ENCODE data around the gene PALS1.
"Not testable (repeated sequence)": the region's sequence is repeated elsewhere in the genome, so short reads cannot be mapped to it uniquely, and the experiment has no call there.

The PALS1 gene

DNA sequence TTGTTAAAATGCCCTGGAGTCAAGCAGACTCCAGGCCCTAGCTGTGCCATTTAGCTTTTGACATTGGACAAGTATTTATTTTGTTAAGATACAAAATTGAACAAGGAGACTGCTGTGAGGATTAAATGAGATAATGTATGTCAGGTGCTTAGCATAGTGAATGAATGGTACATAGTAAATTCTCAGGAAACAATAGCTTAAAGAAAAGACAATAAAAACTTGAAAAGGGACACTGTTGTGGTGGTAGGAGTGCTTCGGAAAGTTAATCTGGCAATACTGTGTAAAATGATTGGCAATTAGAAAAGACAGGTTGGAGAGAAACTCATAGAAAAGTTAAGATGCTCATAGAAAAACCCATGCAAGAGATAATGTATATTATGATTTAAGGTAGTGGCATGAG, 19.7 kb downstream of the PALS1 start:
- DNase-seq, result no peak

DNA sequence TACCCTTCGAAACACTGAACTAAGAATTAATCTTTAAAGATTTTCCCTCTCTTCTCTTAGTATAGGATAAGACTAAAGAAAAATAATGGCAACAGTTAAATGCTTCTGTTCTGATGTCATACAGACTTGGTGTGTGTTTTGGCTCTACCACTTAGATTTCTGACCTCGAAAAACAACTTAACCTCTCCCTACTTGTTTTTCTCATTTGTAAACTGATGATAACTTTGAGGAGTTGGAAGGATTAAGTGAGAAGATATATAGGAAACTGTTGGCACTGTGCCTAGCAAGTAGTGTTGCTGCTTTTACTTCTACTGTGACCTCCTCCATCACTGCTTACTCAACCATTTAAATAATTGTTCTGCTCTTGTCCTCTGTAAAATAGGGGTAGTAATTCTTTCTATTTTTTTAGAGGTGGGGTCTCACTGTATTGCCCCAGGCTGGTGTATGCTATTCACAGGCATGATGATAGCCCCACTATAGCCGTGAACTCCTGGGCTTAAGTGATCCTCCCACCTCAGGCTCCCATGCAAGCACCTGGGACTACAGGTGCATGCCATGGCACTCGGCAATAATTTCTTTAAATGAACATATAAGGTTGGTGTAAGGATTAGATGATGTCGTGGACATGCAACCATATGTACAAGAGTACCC, 22.4 kb downstream of the PALS1 start:
- no peak for DNase-seq

- no peak for DNase-seq
These were observed 23.9 kb downstream of the PALS1 start for GRCh38 chr14:67265131-67265530.

DNA sequence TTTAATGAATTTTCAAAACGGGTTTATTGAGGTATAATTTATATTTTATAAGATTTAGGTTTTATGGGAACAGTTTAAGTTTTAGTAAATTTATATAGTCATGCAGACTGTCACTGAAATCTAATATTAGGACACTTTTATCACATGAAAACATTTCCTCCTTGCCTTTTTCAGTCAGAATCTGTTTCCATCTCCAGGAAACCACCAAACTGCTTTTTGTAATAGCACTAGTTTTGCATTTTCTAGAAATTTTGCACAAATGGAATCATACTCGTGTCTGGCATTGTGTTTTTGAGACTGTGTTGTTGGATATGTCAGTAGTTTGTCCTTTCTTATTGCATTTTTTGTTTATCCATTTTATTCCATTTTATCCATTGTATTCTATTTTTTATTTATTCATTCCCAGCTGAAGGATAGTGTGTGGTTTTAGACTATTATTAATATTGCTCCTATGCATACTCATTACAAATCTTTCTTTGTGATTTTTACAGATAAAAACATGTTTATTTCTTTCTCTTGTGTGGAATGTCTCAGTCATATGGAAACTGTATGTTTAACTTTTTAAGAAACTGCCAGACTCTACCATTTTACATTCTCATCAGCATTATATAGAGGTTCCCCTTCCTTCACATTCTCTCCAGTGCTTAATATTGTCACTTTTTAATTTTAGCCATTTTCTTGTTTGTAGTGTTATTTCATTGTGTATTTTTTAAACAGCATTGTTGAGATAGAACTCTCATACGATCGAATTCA, 26.5 kb downstream of the PALS1 start:
- no peak for DNase-seq

DNA sequence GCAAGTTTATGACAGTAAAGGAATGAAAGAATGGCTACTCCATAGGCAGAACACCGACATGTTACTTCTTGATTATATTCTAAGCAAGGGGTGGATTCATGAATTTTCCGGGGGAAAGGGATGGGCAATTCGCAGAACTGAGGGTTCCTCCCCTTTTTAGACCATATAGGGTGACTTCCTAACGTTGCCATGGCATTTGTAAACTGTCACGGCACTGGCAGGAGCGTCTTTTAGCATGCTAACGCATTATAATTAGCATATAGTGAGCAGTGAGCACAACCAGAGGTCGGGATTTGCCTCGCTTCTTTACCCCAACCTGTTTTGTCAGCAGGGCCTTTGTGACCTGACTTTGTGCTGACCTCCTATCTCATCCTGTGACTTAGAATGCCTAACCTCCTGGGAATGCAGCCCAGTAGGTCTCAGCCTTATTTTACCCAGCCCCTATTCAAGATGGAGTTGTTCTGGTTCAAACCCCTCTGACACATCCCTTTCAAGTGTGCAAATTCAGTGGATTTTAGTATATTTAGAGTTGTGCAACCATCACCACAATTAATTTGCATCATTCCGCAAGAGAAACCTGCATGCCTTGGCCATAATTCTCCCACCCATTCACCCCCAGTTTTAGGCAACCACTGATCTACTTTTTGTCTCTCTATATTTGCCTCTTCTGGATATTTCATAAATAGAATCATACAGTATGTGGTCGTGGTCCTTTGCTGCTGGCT, 27.4 kb downstream of the PALS1 start:
- no peak for DNase-seq

- DNase-seq, result no peak
These were observed 28.2 kb downstream of the PALS1 start for GRCh38 chr14:67269298-67270060.

DNA sequence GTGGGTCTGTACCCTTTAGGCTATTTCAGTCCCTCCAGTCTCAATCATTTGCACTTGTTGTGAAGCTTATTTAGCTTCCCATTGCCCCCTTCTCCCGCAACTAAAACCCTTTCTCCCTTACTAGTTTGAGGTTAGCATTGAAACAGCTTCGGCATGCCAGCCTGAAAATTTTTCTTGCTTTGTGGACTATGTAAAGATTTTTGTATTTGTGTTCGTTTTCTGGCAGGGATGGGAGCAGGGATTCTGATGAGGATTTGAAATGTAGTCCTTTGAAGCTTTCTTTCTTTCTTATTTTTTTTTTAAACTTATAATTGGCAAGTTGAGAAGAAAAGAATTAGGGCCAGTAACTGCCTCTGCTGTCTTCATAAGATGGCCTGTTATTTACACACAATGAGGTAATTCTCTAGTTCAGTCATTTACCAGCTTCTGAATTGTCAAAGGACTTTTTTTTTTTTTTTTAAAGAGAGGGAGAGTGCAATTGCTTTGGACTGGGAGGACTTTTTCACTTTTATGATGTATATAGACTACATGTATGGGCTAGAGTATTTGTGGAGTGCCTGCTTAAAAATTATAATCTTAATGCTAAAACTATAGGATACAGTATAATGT, 29.0 kb downstream of the PALS1 start:
- DNase-seq, result no peak

- no peak for DNase-seq
These were observed 29.7 kb downstream of the PALS1 start for GRCh38 chr14:67270933-67271332.

DNA sequence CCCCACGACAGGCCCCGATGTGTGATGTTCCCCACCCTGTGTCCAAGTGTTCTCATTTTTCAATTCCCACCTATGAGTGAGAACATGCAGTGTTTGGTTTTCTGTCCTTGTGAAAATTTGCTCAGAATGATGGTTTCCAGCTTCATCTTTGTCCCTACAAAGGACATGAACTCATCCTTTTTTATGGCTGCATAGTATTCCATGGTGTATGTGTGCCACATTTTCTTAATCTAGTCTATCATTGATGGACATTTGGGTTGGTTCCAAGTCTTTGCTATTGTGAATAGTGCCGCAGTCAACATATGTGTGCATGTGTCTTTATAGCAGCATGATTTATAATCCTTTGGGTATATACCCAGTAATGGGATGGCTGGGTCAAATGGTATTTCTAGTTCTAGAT, 32.0 kb downstream of the PALS1 start:
- not testable (repeated sequence) for DNase-seq

DNA sequence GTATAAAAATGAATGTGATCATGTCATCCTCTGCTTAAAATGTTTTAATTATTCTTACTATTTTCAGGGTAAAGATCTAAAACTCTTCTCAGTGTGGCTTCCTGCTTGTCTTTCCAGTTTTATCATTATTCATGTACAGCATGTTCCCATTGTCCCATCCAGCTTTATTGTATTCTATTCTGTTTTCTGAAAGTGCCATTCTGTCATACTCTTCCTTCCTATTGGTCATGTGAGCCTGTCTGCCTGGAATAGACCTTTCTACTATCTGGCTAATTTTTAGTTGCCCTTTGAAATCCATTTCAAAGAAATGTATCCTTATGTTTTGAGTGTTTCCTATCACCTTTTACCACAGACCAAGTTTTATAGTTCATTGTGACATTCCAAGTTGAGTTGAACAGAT, 34.9 kb downstream of the PALS1 start:
- no peak for DNase-seq

GRCh38 chr14:67280506-67280905, 39.3 kb downstream of the PALS1 start:
- no peak for DNase-seq

- no peak for DNase-seq
These were observed 44.7 kb downstream of the PALS1 start for GRCh38 chr14:67285876-67286452.
